Thyroid gland (tissue), 4 donors: Measurements from ENCODE around the gene PCDHGA9.
"Not testable (repeated sequence)": the region's sequence is repeated elsewhere in the genome, so short reads cannot be mapped to it uniquely, and the experiment has no call there.

Experiments
- CTCF ChIP-seq, 6 experiments: fragments of 200-600 bp in 3 of 6; fragments of 450-650 bp in 3 of 6; sonication (generic) in 3 of 6; IDR thresholded peaks; one replicate each; pipeline ENCODE4 v1.5.1; 2016 to 2019; ENCODE audit warnings: antibody characterized with exemption in 6 of 6, mild to moderate bottlenecking in 2 of 6, inconsistent platforms in 1 of 6, moderate library complexity in 1 of 6
- POLR2A ChIP-seq, 2 donors: fragments of 450-650 bp; IDR thresholded peaks; one replicate each; pipeline ENCODE4 v1.6.1; 2017; ENCODE audit warnings: antibody characterized with exemption in 2 of 2, mild to moderate bottlenecking in 2 of 2, moderate library complexity in 1 of 2

DNA sequence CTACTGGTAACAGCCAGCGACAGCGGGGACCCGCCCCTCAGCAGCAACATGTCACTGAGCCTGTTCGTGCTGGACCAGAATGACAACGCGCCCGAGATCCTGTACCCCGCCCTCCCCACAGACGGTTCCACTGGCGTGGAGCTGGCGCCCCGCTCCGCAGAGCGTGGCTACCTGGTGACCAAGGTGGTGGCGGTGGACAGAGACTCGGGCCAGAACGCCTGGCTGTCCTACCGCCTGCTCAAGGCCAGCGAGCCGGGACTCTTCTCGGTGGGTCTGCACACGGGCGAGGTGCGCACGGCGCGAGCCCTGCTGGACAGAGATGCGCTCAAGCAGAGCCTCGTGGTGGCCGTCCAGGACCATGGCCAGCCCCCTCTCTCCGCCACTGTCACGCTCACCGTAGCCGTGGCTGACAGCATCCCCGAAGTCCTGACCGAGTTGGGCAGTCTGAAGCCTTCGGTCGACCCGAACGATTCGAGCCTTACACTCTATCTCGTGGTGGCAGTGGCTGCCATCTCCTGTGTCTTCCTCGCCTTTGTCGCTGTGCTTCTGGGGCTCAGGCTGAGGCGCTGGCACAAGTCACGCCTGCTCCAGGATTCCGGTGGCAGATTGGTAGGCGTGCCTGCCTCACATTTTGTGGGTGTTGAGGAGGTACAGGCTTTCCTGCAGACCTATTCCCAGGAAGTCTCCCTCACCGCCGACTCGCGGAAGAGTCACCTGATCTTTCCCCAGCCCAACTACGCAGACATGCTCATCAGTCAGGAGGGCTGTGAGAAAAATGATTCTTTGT is 8.0 kb upstream of the PCDHGA9 start:
- TF ChIP-seq CTCF, POLR2A (IDR thresholded peaks at IDR 0.05): not testable (repeated sequence)
